PC-3 (cell line): ENCODE data around the gene NRCAM.

Experiments used
- EZH2phosphoT487 ChIP-seq: fragments of 300-600 bp; sonication (generic); IDR thresholded peaks from 2 replicates; pipeline ENCODE4 v1.6.1; 2018; ENCODE audit warnings: mild to moderate bottlenecking, antibody characterized with exemption, low read length, borderline replicate concordance
- TF ChIP-seq, protein P1 (sequence below): fragments of 300-600 bp; sonication (generic); conservative IDR thresholded peaks from 2 replicates; pipeline ENCODE4 v1.5.1; 2017; ENCODE audit warnings: antibody characterized with exemption, low read depth, mild to moderate bottlenecking, low read length

- TF ChIP-seq, protein P1, sequence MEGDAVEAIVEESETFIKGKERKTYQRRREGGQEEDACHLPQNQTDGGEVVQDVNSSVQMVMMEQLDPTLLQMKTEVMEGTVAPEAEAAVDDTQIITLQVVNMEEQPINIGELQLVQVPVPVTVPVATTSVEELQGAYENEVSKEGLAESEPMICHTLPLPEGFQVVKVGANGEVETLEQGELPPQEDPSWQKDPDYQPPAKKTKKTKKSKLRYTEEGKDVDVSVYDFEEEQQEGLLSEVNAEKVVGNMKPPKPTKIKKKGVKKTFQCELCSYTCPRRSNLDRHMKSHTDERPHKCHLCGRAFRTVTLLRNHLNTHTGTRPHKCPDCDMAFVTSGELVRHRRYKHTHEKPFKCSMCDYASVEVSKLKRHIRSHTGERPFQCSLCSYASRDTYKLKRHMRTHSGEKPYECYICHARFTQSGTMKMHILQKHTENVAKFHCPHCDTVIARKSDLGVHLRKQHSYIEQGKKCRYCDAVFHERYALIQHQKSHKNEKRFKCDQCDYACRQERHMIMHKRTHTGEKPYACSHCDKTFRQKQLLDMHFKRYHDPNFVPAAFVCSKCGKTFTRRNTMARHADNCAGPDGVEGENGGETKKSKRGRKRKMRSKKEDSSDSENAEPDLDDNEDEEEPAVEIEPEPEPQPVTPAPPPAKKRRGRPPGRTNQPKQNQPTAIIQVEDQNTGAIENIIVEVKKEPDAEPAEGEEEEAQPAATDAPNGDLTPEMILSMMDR, result no peak
- TF ChIP-seq EZH2phosphoT487, result no peak
These were observed 277.8 kb downstream of the NRCAM start for GRCh38 chr7:108178398-108178797.
